ENCODE data around the gene CFL1.
"Not testable (repeated sequence)": the region's sequence is repeated elsewhere in the genome, so short reads cannot be mapped to it uniquely, and the experiment has no call there.

CFL1 gene

GRCh38 chr11:65853246-65853979 is 4.6 kb downstream of the CFL1 start:
- DNase-seq = no peak
- TF ChIP-seq GATA1 (IDR thresholded peaks at IDR 0.05; ENCODE audit: low read depth, low read length) (no peak), POLR2A (IDR thresholded peaks at IDR 0.05; ENCODE audit: low read length) (peak; percentile 42)

- TF ChIP-seq GATA1 (IDR thresholded peaks at IDR 0.05; ENCODE audit: low read depth, low read length) = no peak
- TF ChIP-seq POLR2A (IDR thresholded peaks at IDR 0.05; ENCODE audit: low read length) = no peak
- no peak for DNase-seq
These were observed 5.3 kb downstream of the CFL1 start for GRCh38 chr11:65852508-65853245.

- DNase-seq = no peak
- TF ChIP-seq GATA1 (IDR thresholded peaks at IDR 0.05; ENCODE audit: low read depth, low read length) (no peak), POLR2A (IDR thresholded peaks at IDR 0.05; ENCODE audit: low read length) (peak; percentile 16)
These were observed 6.0 kb downstream of the CFL1 start for GRCh38 chr11:65851811-65852507.

GRCh38 chr11:65851083-65851579 is 6.8 kb downstream of the CFL1 start:
- peak; percentile 47 to 58 for DNase-seq
- TF ChIP-seq POLR2A (IDR thresholded peaks at IDR 0.05; ENCODE audit: low read length) (no peak), GATA1 (IDR thresholded peaks at IDR 0.05; ENCODE audit: low read depth, low read length) (no peak)

GRCh38 chr11:65850217-65851082 is 7.5 kb downstream of the CFL1 start:
- no peak for DNase-seq
- TF ChIP-seq POLR2A (IDR thresholded peaks at IDR 0.05; ENCODE audit: low read length) (peak; percentile 15), GATA1 (IDR thresholded peaks at IDR 0.05; ENCODE audit: low read depth, low read length) (no peak)

- TF ChIP-seq POLR2A (IDR thresholded peaks at IDR 0.05; ENCODE audit: low read length) (no peak), GATA1 (IDR thresholded peaks at IDR 0.05; ENCODE audit: low read depth, low read length) (no peak)
- no peak for DNase-seq
These were observed 8.2 kb downstream of the CFL1 start for GRCh38 chr11:65849771-65850216.

- DNase-seq = no peak
- TF ChIP-seq POLR2A (IDR thresholded peaks at IDR 0.05; ENCODE audit: low read length) = no peak
- TF ChIP-seq GATA1 (IDR thresholded peaks at IDR 0.05; ENCODE audit: low read depth, low read length) = no peak
These were observed 8.6 kb downstream of the CFL1 start for GRCh38 chr11:65849366-65849765.

- not testable (repeated sequence) for DNase-seq
These were observed 9.3 kb downstream of the CFL1 start for GRCh38 chr11:65848693-65849092.

GRCh38 chr11:65847746-65848145 is 10.2 kb downstream of the CFL1 start:
- DNase-seq = no peak
- TF ChIP-seq GATA1 (IDR thresholded peaks at IDR 0.05; ENCODE audit: low read depth, low read length) (no peak), POLR2A (IDR thresholded peaks at IDR 0.05; ENCODE audit: low read length) (no peak)

- DNase-seq = no peak
- TF ChIP-seq GATA1 (IDR thresholded peaks at IDR 0.05; ENCODE audit: low read depth, low read length) (no peak), POLR2A (IDR thresholded peaks at IDR 0.05; ENCODE audit: low read length) (no peak)
These were observed 13.6 kb downstream of the CFL1 start for GRCh38 chr11:65844231-65844872.

- no peak for TF ChIP-seq GATA1 (IDR thresholded peaks at IDR 0.05; ENCODE audit: low read depth, low read length)
- TF ChIP-seq POLR2A (IDR thresholded peaks at IDR 0.05; ENCODE audit: low read length) = no peak
- no peak for DNase-seq
These were observed 14.2 kb downstream of the CFL1 start for GRCh38 chr11:65843811-65844210.

GRCh38 chr11:65842144-65842543 is 15.8 kb downstream of the CFL1 start:
- no peak for TF ChIP-seq POLR2A (IDR thresholded peaks at IDR 0.05; ENCODE audit: low read length)
- no peak for TF ChIP-seq GATA1 (IDR thresholded peaks at IDR 0.05; ENCODE audit: low read depth, low read length)
- DNase-seq = no peak

- peak in 1 of 2 experiments; percentile 40 for DNase-seq
- no peak for TF ChIP-seq GATA1 (IDR thresholded peaks at IDR 0.05; ENCODE audit: low read depth, low read length)
- TF ChIP-seq POLR2A (IDR thresholded peaks at IDR 0.05; ENCODE audit: low read length) = no peak
These were observed 23.8 kb downstream of the CFL1 start for GRCh38 chr11:65834202-65834601.
